A673 (cell line): ENCODE measurements around the gene PRKACG.

Experiments used
- CTCF ChIP-seq: fragments of 300-800, 200-600 bp; sonication (generic); conservative IDR thresholded peaks from 2 replicates; pipeline ENCODE4 v1.5.1; 2017; ENCODE audit warnings: low read depth, mild to moderate bottlenecking, antibody characterized with exemption, low read length, moderate library complexity, mixed read lengths
- EZH2 ChIP-seq: fragments of 200-600 bp; sonication (generic); IDR thresholded peaks from 2 replicates; pipeline ENCODE4 v1.6.1; 2017; ENCODE audit warnings: borderline replicate concordance, low read depth, mild to moderate bottlenecking, mixed read lengths, antibody characterized with exemption, low read length; ENCODE audit not compliant: poor library complexity, severe bottlenecking

- TF ChIP-seq CTCF (no peak), EZH2 (no peak)
Observed at GRCh38 chr9:68983008-68983411, 30.9 kb downstream of the PRKACG start.
